ELR (cell line): ENCODE measurements around the gene RAET1L.
"Not testable (repeated sequence)": the region's sequence is repeated elsewhere in the genome, so short reads cannot be mapped to it uniquely, and the experiment has no call there.

ENCODE experiments used
- DNase-seq: peaks from one replicate; pipeline ENCODE4 v3.0.0-alpha.2; 2015; ENCODE audit warnings: low read depth

The RAET1L gene

GRCh38 chr6:150025201-150025917 is at the start of gene RAET1L:
RAET1L (minus strand) TSS chr6:150025532; CDS start chr6:150025471, 61 bp downstream.
- DNase-seq = peak; percentile 82

GRCh38 chr6:150075034-150075421 is 49.7 kb upstream of the RAET1L start:
- no peak for DNase-seq

- DNase-seq = not testable (repeated sequence)
These were observed 49.2 kb upstream of the RAET1L start for GRCh38 chr6:150074396-150075033.

GRCh38 chr6:150072201-150072600 is 46.9 kb upstream of the RAET1L start:
- DNase-seq = peak; percentile 82

GRCh38 chr6:150070236-150070818 is 45.0 kb upstream of the RAET1L start:
- DNase-seq = no peak

- DNase-seq = no peak
These were observed 44.4 kb upstream of the RAET1L start for GRCh38 chr6:150069706-150070105.

- peak; percentile 97 for DNase-seq
These were observed 43.7 kb upstream of the RAET1L start, which contains the start of gene ULBP3 for GRCh38 chr6:150068720-150069648. ULBP3 (minus strand) TSS chr6:150069121; CDS start chr6:150069066, 55 bp downstream.

GRCh38 chr6:150068151-150068550 is 42.8 kb upstream of the RAET1L start:
- DNase-seq = peak; percentile 13

- no peak for DNase-seq
These were observed 39.8 kb upstream of the RAET1L start for GRCh38 chr6:150065083-150065482.

- no peak for DNase-seq
These were observed 38.3 kb upstream of the RAET1L start for GRCh38 chr6:150063640-150064039.

- not testable (repeated sequence) for DNase-seq
These were observed 34.6 kb upstream of the RAET1L start for GRCh38 chr6:150059973-150060372.

- DNase-seq = no peak
These were observed 33.7 kb upstream of the RAET1L start for GRCh38 chr6:150058986-150059385.

GRCh38 chr6:150058231-150058792 is 33.0 kb upstream of the RAET1L start:
- DNase-seq = no peak

- no peak for DNase-seq
These were observed 32.2 kb upstream of the RAET1L start for GRCh38 chr6:150057501-150057951.

- DNase-seq = no peak
These were observed 31.6 kb upstream of the RAET1L start for GRCh38 chr6:150056916-150057315.

- no peak for DNase-seq
These were observed 30.8 kb upstream of the RAET1L start for GRCh38 chr6:150056156-150056555.

- no peak for DNase-seq
These were observed 29.8 kb upstream of the RAET1L start for GRCh38 chr6:150055131-150055530.

GRCh38 chr6:150053450-150053849 is 28.1 kb upstream of the RAET1L start:
- no peak for DNase-seq

GRCh38 chr6:150050846-150051245 is 25.5 kb upstream of the RAET1L start:
- no peak for DNase-seq

- no peak for DNase-seq
These were observed 22.8 kb upstream of the RAET1L start for GRCh38 chr6:150048099-150048498.

- DNase-seq = no peak
These were observed 21.6 kb upstream of the RAET1L start for GRCh38 chr6:150046943-150047342.
